ENCODE measurements around the gene CLCN4.

CLCN4 gene

GRCh38 chrX:10129229-10129628 lies 27.5 kb upstream of the CLCN4 start:
- H3K27ac ChIP-seq (ENCODE audit: low read depth, low read length): no peak overlapping the region
- H3K4me1 ChIP-seq (ENCODE audit: control insufficient read depth, insufficient read depth, low read length, unreplicated experiment): no peaks in the 10 kb centered on the region
- no peak overlapping the region for H3K4me3 ChIP-seq (ENCODE audit: low read depth, low read length)
- H2AFZ ChIP-seq (ENCODE audit: low read length, unreplicated experiment): no peak overlapping the region
- H3K36me3 ChIP-seq (ENCODE audit: insufficient read depth, low read length): peaks cover 20% of the 10 kb centered on the region; the same call in 1 of the 2 replicates
- H3K27me3 ChIP-seq (ENCODE audit: insufficient read depth, low read length): no peaks in the 10 kb centered on the region
- no peaks in the 10 kb centered on the region for H3K79me2 ChIP-seq (ENCODE audit: control insufficient read depth, insufficient read depth, low read length, unreplicated experiment)

DNA sequence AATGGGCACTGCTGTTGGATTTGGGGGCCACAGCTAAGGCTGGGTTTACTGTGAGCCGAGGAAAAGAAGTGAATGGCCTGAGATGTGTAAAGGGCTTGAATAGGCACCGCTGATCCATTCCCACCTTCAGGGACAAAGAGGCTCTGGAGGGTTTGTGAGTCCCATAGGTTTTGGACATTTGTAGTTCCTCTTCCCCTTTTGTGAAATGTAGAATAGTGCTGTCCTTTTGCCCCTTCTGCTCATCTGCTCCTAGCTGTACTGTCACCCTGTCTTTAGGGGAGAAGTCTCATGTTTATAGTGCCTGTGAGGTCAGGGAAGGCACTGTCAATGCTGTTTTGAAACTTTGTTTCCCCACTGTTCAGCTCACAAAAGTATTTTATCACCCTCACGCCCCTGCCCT lies 26.4 kb upstream of the CLCN4 start:
- Histone ChIP-seq H3K4me1 (ENCODE audit: control insufficient read depth, insufficient read depth, low read length, unreplicated experiment) (no peaks in the 10 kb centered on the region), H2AFZ (ENCODE audit: low read length, unreplicated experiment) (no peak overlapping the region), H3K4me3 (ENCODE audit: low read depth, low read length) (no peak overlapping the region), H3K27ac (ENCODE audit: low read depth, low read length) (no peak overlapping the region), H3K36me3 (ENCODE audit: insufficient read depth, low read length) (peaks cover 18% of the 10 kb centered on the region; the same call in 1 of the 2 replicates), H3K79me2 (ENCODE audit: control insufficient read depth, insufficient read depth, low read length, unreplicated experiment) (no peaks in the 10 kb centered on the region), H3K27me3 (ENCODE audit: insufficient read depth, low read length) (no peaks in the 10 kb centered on the region)

DNA sequence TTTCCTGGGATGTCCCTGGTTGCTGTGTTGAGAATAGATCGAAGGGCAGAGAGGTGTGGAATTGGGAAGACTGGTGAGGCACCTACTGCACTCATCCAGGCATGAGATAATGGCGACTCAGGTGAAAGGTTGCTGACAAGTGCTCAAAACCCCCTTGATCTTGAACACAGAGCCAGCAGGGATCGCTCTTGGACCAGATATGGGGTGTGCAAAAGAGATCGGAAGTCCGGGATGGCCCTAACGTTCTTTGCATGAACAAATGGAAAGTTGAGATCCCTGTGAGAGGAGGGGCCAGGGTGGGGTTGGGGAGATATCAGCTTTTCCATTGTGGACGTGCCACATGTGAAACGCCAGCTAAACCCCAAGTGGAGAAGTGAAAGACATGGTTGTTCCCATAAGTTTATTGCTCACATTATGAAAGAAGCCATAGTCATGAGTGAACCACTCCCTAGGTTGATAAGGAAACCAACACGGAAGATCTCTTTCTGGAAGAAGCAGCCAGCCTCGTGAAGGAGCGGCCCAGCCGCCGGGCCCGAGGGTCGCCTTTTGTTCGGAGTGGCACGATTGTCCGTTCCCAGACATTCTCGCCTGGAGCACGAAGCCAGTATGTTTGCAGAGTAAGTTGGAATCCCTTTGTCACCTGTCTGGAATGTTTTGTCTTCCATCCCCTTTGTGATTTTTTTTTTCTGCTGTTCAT lies 22.6 kb upstream of the CLCN4 start:
- Histone ChIP-seq H3K4me1 (ENCODE audit: control insufficient read depth, insufficient read depth, low read length, unreplicated experiment) (no peaks in the 10 kb centered on the region), H3K4me3 (ENCODE audit: low read depth, low read length) (no peak overlapping the region), H3K79me2 (ENCODE audit: control insufficient read depth, insufficient read depth, low read length, unreplicated experiment) (no peaks in the 10 kb centered on the region), H2AFZ (ENCODE audit: low read length, unreplicated experiment) (no peak overlapping the region), H3K27me3 (ENCODE audit: insufficient read depth, low read length) (no peaks in the 10 kb centered on the region), H3K36me3 (ENCODE audit: insufficient read depth, low read length) (peaks cover 11% of the 10 kb centered on the region; the same call in 1 of the 2 replicates), H3K27ac (ENCODE audit: low read depth, low read length) (no peak overlapping the region)

GRCh38 chrX:10134921-10135320 lies 21.9 kb upstream of the CLCN4 start:
- H3K79me2 ChIP-seq (ENCODE audit: control insufficient read depth, insufficient read depth, low read length, unreplicated experiment): no peaks in the 10 kb centered on the region
- H3K27me3 ChIP-seq (ENCODE audit: insufficient read depth, low read length): no peaks in the 10 kb centered on the region
- no peaks in the 10 kb centered on the region for H3K4me1 ChIP-seq (ENCODE audit: control insufficient read depth, insufficient read depth, low read length, unreplicated experiment)
- H2AFZ ChIP-seq (ENCODE audit: low read length, unreplicated experiment): no peak overlapping the region
- H3K4me3 ChIP-seq (ENCODE audit: low read depth, low read length): no peak overlapping the region
- H3K27ac ChIP-seq (ENCODE audit: low read depth, low read length): no peak overlapping the region
- H3K36me3 ChIP-seq (ENCODE audit: insufficient read depth, low read length): peaks cover 11% of the 10 kb centered on the region; the same call in 1 of the 2 replicates

DNA sequence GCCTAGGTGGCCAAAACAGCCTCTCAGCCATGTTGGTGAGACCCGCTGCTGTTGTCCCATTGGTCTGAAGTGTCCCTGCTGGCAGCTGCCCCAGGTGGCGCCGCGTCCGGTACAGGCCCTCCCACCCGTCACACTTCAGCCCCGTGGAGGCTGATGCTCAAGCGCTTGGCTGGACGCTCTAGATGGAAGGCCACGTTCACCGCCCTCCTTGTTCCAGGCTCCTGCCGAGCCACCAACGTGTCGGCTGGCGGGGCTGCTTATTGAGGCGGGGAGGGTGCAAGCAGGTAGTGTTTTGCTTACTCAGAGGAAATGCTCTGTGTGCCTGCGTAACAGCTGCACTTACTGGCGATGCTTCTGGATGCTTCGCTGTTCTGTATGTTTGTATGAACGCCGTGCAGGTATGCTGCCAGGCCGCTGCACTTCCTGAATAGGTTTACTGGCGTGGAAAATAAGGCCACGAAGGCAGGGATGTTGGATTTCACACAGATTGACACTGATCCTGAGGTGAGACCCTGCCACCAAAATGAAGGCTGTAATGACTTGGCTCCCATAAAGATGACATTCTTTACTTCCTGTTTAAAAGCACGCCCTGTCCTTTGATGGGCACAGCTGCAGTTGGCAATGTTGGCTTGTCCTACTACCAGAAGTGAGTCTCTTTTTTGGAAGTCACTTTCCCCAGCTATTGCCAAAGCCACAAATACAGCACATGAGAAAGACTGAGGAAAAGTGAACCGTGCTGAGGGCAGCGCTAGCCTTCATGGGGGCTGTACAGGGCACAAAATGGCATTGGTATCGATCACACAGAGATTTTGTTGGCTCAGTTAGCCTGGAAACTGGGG lies 21.0 kb upstream of the CLCN4 start:
- H3K79me2 ChIP-seq (ENCODE audit: control insufficient read depth, insufficient read depth, low read length, unreplicated experiment): no peaks in the 10 kb centered on the region
- H3K36me3 ChIP-seq (ENCODE audit: insufficient read depth, low read length): peaks cover 6% of the 10 kb centered on the region; the same call in 1 of the 2 replicates

GRCh38 chrX:10138726-10139125 lies 18.0 kb upstream of the CLCN4 start:
- no peak overlapping the region for H3K4me3 ChIP-seq (ENCODE audit: low read depth, low read length)
- H3K79me2 ChIP-seq (ENCODE audit: control insufficient read depth, insufficient read depth, low read length, unreplicated experiment): no peaks in the 10 kb centered on the region
- H3K27ac ChIP-seq (ENCODE audit: low read depth, low read length): no peak overlapping the region
- peaks cover 11% of the 10 kb centered on the region; the same call in 1 of the 2 replicates for H3K36me3 ChIP-seq (ENCODE audit: insufficient read depth, low read length)
- no peak overlapping the region for H2AFZ ChIP-seq (ENCODE audit: low read length, unreplicated experiment)
- no peaks in the 10 kb centered on the region for H3K4me1 ChIP-seq (ENCODE audit: control insufficient read depth, insufficient read depth, low read length, unreplicated experiment)
- H3K27me3 ChIP-seq (ENCODE audit: insufficient read depth, low read length): no peaks in the 10 kb centered on the region

More for the DNA sequence above, 21.0 kb upstream of the CLCN4 start:
- Histone ChIP-seq H2AFZ (ENCODE audit: low read length, unreplicated experiment) (no peak overlapping the region), H3K4me3 (ENCODE audit: low read depth, low read length) (no peak overlapping the region), H3K27ac (ENCODE audit: low read depth, low read length) (no peak overlapping the region), H3K27me3 (ENCODE audit: insufficient read depth, low read length) (no peaks in the 10 kb centered on the region), H3K4me1 (ENCODE audit: control insufficient read depth, insufficient read depth, low read length, unreplicated experiment) (no peaks in the 10 kb centered on the region)

DNA sequence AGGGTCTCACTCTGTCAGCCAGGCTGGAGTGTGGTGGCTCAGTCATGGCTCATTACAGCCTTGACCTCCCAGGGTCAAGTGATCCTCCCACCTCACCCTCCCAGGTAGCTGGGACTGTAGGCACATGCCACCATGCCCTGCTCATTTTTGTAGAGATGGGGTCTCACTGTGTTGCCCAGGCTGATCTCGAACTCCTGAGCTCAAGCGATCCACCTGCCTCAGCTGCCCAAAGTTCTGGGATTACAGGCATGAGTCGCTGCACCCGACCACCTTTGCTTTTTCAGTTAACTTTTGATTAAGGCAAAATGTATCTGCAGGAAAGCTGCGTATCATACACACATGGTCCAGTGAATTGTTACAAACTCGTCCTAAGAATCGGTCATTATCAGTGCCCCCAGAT lies 16.5 kb upstream of the CLCN4 start:
- Histone ChIP-seq H2AFZ (ENCODE audit: low read length, unreplicated experiment) (no peak overlapping the region), H3K27me3 (ENCODE audit: insufficient read depth, low read length) (no peaks in the 10 kb centered on the region), H3K4me1 (ENCODE audit: control insufficient read depth, insufficient read depth, low read length, unreplicated experiment) (no peaks in the 10 kb centered on the region), H3K36me3 (ENCODE audit: insufficient read depth, low read length) (peaks cover 10% of the 10 kb centered on the region; the same call in 1 of the 2 replicates), H3K4me3 (ENCODE audit: low read depth, low read length) (no peak overlapping the region), H3K27ac (ENCODE audit: low read depth, low read length) (no peak overlapping the region), H3K79me2 (ENCODE audit: control insufficient read depth, insufficient read depth, low read length, unreplicated experiment) (no peaks in the 10 kb centered on the region)

GRCh38 chrX:10142041-10142599 lies 14.7 kb upstream of the CLCN4 start:
- Histone ChIP-seq H3K79me2 (ENCODE audit: control insufficient read depth, insufficient read depth, low read length, unreplicated experiment) (no peaks in the 10 kb centered on the region), H3K4me1 (ENCODE audit: control insufficient read depth, insufficient read depth, low read length, unreplicated experiment) (no peaks in the 10 kb centered on the region), H2AFZ (ENCODE audit: low read length, unreplicated experiment) (no peak overlapping the region), H3K36me3 (ENCODE audit: insufficient read depth, low read length) (peaks cover 12% of the 10 kb centered on the region; the same call in 1 of the 2 replicates), H3K4me3 (ENCODE audit: low read depth, low read length) (no peak overlapping the region), H3K27me3 (ENCODE audit: insufficient read depth, low read length) (no peaks in the 10 kb centered on the region), H3K27ac (ENCODE audit: low read depth, low read length) (no peak overlapping the region)

DNA sequence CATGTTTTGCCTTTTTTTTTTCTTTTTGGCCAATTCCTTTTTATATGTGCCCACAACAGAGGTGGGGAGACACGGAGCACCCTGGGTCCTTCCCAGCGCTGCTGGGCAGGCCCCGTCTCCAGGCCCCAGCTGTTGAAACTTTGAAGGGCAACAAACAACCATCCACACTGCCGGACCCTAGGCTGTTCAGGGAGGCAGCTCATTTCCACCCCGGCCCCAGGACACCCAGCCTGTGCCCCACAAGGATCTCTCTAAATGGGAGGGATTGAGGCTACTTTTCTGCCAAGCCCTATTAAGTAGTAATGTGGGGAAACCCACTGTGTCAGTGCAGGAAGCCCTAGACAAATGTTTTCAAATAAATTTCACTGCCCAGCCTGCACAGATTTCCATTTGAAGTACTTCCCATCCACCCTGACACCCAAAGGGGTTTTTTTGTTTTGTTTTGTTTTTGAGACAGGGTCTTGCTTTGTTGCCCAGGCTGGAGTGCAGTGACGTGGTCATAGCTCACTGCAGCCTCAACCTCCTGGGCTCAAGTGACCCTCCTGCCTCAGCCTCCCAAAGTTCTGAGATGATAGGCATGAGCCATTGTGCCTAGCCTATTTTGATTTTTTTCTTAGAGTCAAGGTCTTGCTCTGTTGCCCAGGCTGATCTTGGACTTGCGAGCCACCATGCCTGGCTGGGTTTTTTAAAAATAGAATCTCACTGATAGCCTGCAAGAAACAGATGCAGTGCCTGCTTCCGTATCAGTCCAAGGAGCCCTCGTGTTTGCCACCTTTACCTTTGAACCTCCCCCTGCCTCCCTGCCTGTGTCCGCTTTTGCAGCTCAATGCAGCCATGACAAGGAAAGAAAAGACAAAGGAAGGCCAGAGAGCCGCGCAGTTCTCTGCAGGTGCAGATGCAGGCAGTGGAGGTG lies 13.4 kb upstream of the CLCN4 start:
- Histone ChIP-seq H3K27ac (ENCODE audit: low read depth, low read length) (no peak overlapping the region), H3K4me1 (ENCODE audit: control insufficient read depth, insufficient read depth, low read length, unreplicated experiment) (no peaks in the 10 kb centered on the region), H3K79me2 (ENCODE audit: control insufficient read depth, insufficient read depth, low read length, unreplicated experiment) (no peaks in the 10 kb centered on the region), H3K4me3 (ENCODE audit: low read depth, low read length) (no peak overlapping the region), H3K27me3 (ENCODE audit: insufficient read depth, low read length) (no peaks in the 10 kb centered on the region), H2AFZ (ENCODE audit: low read length, unreplicated experiment) (no peak overlapping the region), H3K36me3 (ENCODE audit: insufficient read depth, low read length) (peaks cover 12% of the 10 kb centered on the region; the same call in 1 of the 2 replicates)

DNA sequence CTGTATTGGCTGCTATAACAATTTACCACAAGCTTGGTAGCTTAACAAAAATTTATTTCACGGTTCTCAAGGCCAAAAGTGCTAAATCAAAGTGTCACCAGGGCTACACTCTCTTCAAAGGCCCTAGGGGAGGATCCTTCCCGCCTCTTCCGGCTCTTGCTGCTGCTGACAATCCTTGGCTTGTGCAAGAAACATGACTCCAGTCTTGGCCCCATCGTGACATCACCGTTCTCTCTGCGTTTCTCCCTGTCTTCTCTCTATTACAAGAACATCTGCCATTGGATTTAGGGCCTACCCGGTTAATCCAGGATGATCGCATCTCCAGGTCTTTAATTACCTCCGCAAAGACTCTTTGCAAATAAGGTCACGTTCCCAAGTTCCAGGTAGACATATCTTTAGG lies 10.4 kb upstream of the CLCN4 start:
- H2AFZ ChIP-seq (ENCODE audit: low read length, unreplicated experiment): no peak overlapping the region
- H3K4me1 ChIP-seq (ENCODE audit: control insufficient read depth, insufficient read depth, low read length, unreplicated experiment): no peaks in the 10 kb centered on the region
- H3K4me3 ChIP-seq (ENCODE audit: low read depth, low read length): no peak overlapping the region
- H3K36me3 ChIP-seq (ENCODE audit: insufficient read depth, low read length): peaks cover 7% of the 10 kb centered on the region; the same call in 1 of the 2 replicates
- no peaks in the 10 kb centered on the region for H3K27me3 ChIP-seq (ENCODE audit: insufficient read depth, low read length)
- no peak overlapping the region for H3K27ac ChIP-seq (ENCODE audit: low read depth, low read length)
- H3K79me2 ChIP-seq (ENCODE audit: control insufficient read depth, insufficient read depth, low read length, unreplicated experiment): no peaks in the 10 kb centered on the region
